ENCODE results near the gene SMPD1. TPM values are rescaled to one million over a fixed set of nuclear protein-coding genes. Genes with fewer than 3 reads are reported as not detected.

The SMPD1 gene
- total and polyA plus RNA-seq, 2 of the 4 experiments (the other 2 are of a cell fraction), result 19.5 to 108 TPM

DNA sequence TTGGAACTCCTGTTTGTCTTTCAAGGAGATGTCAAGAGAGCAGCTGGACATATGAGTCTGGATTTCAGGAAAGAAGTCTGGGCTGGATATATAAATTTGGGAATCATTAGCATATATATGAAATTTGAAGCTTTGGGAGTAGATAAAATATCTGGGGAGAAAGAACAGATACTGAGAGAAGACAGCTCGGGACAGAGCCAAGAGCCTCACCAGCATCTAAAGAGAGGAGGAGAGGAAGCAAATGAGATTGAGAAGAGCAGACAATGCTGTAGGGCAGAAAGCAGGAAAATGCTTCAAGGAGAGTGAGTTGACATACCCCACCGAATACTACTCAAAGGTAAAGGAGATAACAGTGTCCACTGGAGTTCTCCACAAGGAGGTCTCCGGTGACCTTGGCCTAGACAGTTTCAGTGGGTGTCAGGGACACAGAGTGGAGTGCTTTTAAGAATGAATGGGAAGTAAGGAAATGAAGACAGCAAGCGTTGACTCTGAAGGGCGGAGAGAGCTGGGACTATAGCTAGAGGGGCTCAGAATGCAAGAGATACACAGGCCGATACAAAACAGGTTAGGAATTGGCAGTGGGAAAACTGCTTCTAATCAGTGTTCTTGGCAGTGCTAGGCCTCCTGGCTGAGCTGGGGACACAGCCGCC is 27.8 kb downstream of the SMPD1 start:
- dilution Hi-C loops (cut with HindIII; ENCODE audit: low sequenced_read_pairs, unreplicated experiment) (no loop called here), in situ Hi-C loops (cut with MboI; ENCODE audit: low sequenced_read_pairs) (no loop called here), intact Hi-C loops (cut with micrococcal nuclease) (loop anchor here (2.0 kb wide), 1 partner anchor 27 kb away; the partner anchor contains the start of gene SMPD1)
- ATAC-seq (ENCODE audit: low read depth), result no peak; the same call in 1 of the 2 replicates
- Histone ChIP-seq H3K18ac (ENCODE audit: low read depth, low read length) (no peak overlapping the region), H3K9me1 (ENCODE audit: insufficient read depth, low read length) (peaks cover 13% of the 10 kb centered on the region), H4K20me1 (ENCODE audit: insufficient read depth, low read length) (peaks cover 30% of the 10 kb centered on the region), H3K27ac (ENCODE audit: insufficient read depth, low read length) (no peak overlapping the region; the same call in 1 of the 2 replicates), H3K4ac (ENCODE audit: low read depth, low read length) (0 out of 2 replicates have a peak overlapping the region, but pooled peaks have one; percentile 90), H3K36me3 (ENCODE audit: control insufficient read depth, insufficient read depth, low read length) (no peaks in the 10 kb centered on the region), H3K9me3 (ENCODE audit: control insufficient read depth, insufficient read depth, low read length) (no peaks in the 10 kb centered on the region), H4K5ac (ENCODE audit: low read depth, low read length) (no peak overlapping the region), H3K4me1 (ENCODE audit: control insufficient read depth, insufficient read depth, low read length) (peaks cover 10% of the 10 kb centered on the region), H2AK5ac (ENCODE audit: low read depth, low read length) (peak overlapping the region; percentile 56; the same call in 1 of the 2 replicates), H3K4me2 (ENCODE audit: low read depth, low read length) (peak overlapping the region; percentile 95), H2BK5ac (ENCODE audit: low read depth, low read length, poor library complexity, severe bottlenecking) (no peak overlapping the region), H4K91ac (ENCODE audit: insufficient read depth, low read depth, low read length) (no peak overlapping the region), H3K9ac (ENCODE audit: low read depth, low read length) (peak overlapping the region; percentile 91), H2AFZ (replicated peaks; ENCODE audit: low read length, poor library complexity) (peak overlapping the region; percentile 74), H2BK20ac (ENCODE audit: low read depth, low read length) (no peak overlapping the region), H3K56ac (ENCODE audit: extremely low read depth, insufficient read depth, low read length) (no peak overlapping the region), H3K79me1 (ENCODE audit: low read depth in 1 of 2, low read length in 2 of 2) (peaks cover 25 to 46% of the 10 kb centered on the region in 2 experiments), H3K23ac (ENCODE audit: low read depth, low read length) (peak overlapping the region; percentile 96), H3K14ac (replicated peaks; ENCODE audit: low read depth, low read length) (peak overlapping the region; percentile 64), H2BK15ac (ENCODE audit: low read depth, low read length) (no peak overlapping the region), H2BK120ac (ENCODE audit: low read depth, low read length) (no peak overlapping the region), H4K8ac (ENCODE audit: low read depth in 2 of 2, low read length in 2 of 2) (peak overlapping the region; percentile 69 to 81; a peak in 1 of 4 replicates), H2AK9ac (replicated peaks; ENCODE audit: low read depth, low read length, poor library complexity) (peak overlapping the region; percentile 87), H3K27me3 (ENCODE audit: control insufficient read depth, insufficient read depth, low read length) (peaks cover 2% of the 10 kb centered on the region; the same call in 1 of the 2 replicates), H3K4me3 (ENCODE audit: insufficient read depth, low read depth, low read length) (peak overlapping the region; percentile 96)
- WGBS, 2 experiments (ENCODE audit: extremely low coverage in 2 of 2, insufficient read length in 1 of 2), result 17% methylated on average over 2 of the region's 7 CpGs; no CpG with 5 or more reads in 1 of the 2 experiments
- CTCF ChIA-PET, result interaction anchor here (1.5 to 2.0 kb wide), 2 partner anchors 25 to 39 kb away, joined by 5 to 10 read pairs; no protein-coding TSS in a partner anchor
- TF ChIP-seq MXI1 (IDR thresholded peaks at IDR 0.05; ENCODE audit: borderline replicate concordance, low read depth, low read length) (no peak), RCOR1 (IDR thresholded peaks at IDR 0.05; ENCODE audit: insufficient replicate concordance, low read length) (no peak), CEBPB (IDR thresholded peaks at IDR 0.05; ENCODE audit: low read depth, low read length) (no peak), USF2 (IDR thresholded peaks at IDR 0.05; ENCODE audit: low read depth, low read length) (no peak), CHD1 (IDR thresholded peaks at IDR 0.05; ENCODE audit: low read depth, low read length) (no peak), RFX5 (IDR thresholded peaks at IDR 0.05; ENCODE audit: low read depth, low read length) (no peak), MAFK (IDR thresholded peaks at IDR 0.05; ENCODE audit: low read depth, low read length) (no peak), BHLHE40 (IDR thresholded peaks at IDR 0.05; ENCODE audit: low read depth, low read length) (no peak)
- POLR2A ChIA-PET (ENCODE audit: unreplicated experiment), result no interaction called here
- DNase-seq, result no peak
- no TSS peak for BruUV-seq (replicated peaks)
